HUDEP-2 (cell line): Measurements from ENCODE around the gene DEPDC1B.
A peak's percentile ranks its signal among the peaks of the same experiment; 100 is the strongest.
"Not testable (repeated sequence)": the region's sequence is repeated elsewhere in the genome, so short reads cannot be mapped to it uniquely, and the experiment has no call there.

ENCODE experiments used
- DNase-seq, 76 experiments: peaks; one replicate each; lab custom pipeline; 2025; ENCODE audit not compliant: unreplicated experiment in 76 of 76; lab: John Stamatoyannopoulos, UW

DEPDC1B gene

DNA sequence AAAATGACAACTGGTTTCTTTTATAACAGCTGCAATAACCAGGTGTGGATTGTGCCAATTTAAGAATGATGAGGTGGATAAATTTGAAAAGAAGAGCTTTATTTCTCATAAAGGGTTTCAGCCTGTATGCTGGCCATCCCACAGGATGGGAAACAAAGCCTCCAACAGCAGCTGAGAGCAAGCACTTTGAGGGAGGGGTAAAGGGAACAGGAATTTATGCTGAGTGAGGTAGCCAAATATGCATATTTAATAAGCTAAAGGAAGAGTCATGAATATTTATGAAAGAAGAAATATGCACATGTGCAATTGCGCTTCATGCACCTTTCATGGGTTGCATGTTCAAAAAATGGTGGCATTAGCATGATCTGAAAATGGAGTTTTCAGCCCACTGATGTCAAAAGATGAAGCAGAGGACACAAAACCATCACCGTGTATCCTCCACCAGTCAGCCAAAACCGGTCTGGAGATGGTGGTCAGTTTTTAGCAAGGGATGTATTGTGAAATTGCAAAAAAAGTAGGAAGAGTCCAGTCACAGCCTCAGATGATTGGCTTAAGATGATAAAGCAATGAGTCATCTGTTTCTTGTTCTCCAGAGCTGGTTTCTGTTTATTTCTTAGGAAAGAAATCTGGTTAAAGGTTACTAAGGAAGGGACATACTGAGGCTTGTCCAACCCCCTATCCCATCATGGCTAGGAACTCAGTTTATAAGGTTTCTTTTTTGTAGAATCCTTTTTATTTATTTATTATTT is 47.9 kb downstream of the DEPDC1B start:
- no peak for DNase-seq

DNA sequence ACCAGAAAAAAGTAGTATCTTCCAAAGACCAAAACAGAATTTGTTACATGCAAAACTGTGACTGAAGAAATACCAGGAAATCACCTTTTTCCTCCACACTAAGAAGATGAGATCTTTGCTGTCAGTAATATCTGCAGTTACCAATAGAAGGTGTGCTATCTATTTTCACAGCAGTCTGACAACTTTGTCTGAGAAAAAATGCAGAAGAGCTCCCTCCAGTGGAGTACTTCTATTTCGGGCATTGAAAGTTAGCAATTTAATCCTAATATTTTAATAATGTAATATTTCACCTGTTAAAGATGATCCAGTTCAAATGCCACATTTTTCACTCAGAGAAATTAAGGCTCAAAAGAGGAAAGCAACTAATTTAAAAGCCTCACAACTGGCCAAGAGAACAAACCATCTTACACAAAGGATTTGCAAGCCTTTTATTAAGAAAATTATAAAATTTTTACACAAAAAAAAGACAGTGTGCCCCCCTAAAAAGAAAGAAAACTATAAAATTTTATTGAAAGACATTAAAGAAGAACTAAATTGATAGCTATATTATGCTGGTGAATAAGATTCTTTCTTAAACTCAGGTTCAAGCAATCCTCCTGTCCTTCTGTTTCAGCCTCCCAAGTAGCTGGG is 50.6 kb downstream of the DEPDC1B start:
- peak in 26 of 76 experiments; percentile 1 to 59 (median 24) for DNase-seq

DNA sequence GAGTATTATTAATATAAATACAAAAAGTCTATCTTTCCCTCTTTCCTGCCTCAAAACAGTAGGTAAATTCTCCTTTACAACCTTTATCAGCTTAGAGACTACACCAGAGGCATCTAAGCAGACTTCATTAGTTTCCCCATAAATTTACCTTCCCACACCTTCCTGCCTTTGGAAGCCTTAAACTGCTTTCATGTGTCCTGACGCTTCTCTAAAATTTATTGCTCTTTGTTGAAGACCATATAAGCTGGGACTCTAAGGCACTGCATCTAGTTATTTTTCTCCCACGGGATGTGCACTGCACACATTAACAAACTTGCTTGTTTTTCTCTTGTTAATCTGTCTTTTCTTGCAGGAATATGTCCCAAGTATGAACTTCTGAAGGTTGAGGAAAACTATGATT is 51.8 kb downstream of the DEPDC1B start:
- DNase-seq = no peak

DNA sequence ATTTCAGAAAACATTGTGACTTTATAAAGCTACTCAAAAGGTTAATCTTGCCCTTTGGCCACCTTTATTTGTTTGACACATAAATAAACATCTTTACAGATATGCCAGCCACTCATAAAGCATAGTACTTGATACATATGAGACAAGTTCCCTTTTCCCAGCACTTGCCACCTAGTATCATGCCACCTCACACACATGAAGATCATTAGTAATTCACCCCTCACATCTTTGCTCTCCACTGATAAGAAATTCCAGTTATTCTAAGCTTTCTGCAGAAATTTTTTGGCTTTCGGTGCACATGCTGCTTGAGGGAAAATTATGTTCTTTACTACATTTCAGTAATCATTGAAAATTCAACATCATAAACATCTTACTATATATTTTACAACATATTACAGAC is 59.1 kb downstream of the DEPDC1B start:
- DNase-seq = peak in 7 of 76 experiments; percentile 1 to 25 (median 5)

DNA sequence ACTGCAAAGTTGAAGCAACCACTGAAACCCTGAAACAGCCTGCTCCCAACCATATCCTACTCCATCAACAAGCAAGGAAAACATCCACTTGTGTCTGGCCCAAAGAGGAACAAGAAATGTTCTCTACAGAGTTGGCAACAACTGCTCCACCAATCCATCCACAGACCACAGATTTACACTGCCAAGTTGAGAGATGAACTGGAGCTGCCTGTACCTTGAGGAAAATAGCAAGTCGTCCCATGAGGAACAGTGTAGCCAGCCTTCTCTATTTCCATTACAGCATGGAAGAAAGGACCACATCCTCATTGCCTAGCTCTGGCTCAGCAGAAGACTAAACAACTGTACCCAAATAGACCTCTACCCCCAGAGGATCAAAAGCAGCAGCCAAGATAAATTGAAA is 60.4 kb downstream of the DEPDC1B start:
- DNase-seq = no peak

DNA sequence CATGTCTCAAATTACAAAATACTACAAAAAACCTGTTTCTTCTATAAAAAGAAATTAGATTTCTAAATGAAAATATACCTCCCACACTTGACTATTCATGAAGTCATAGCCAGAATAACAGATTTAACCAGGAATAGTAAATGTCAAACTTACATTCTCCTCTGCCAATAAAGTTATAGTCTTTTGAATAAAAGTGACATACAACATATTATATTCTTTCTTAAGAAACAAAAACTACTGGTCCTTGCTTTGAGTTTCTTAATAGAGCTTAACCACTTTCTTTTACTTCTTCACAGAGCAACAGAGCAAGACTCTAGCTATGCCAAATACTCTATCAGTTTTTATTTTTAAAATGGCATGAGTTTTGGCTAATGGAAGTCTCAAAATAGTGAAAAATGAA is 61.7 kb downstream of the DEPDC1B start:
- no peak for DNase-seq

DNA sequence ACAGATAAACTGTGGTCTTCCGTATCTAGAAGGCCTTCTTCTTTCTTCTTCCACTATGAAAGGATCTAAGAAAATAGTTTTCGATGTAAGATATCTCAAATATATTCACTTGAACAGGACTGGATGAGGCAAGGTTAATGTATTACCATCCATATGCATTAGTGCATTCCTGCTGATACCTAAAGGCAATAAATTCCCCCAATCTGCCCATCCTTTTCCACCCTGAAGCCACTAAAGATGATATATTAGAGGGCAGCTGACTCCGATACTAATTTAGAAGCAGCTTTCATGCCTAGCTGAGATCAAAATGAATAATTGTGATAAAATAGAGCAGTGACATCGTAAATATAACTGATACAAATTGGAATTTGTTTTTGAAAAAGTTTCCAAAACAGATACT is 63.3 kb downstream of the DEPDC1B start:
- no peak for DNase-seq

DNA sequence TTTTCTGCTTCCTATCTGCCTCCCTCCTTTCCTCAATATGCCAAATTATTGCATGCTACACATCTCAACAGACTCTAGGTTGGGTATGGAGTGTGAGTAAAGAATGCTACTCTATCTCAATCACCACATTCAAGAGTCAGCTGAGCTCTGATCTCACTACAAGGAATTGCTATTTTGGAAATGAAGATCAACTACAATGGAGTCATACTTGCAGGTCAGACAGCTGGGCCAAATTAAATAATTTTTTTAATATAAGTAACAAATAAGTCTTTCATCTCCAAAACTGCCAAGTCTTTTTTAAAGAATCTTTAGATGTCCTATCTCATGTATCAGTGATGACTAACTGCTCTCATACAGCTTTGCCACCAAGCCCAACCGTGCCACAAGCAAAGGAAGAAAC is 64.0 kb downstream of the DEPDC1B start:
- DNase-seq = no peak

DNA sequence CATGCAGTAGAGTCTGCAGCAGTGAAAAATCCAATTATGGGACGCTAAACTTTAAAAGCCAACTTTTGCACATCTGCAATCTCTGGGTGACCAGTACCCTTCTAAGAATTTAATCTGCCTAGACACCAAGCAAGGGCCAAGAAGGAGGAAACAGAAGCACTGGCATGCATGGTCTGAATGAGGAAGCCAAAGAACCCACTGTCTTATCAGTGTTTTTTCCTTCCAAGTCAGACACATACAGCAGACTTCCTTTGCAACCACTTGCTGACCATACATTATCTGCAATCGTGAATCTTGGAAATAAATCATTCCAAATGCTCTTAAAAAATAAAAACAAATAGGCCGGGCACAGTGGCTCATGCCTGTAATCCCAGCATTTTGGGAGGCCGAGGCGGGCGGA is 65.9 kb downstream of the DEPDC1B start:
- DNase-seq = no peak

DNA sequence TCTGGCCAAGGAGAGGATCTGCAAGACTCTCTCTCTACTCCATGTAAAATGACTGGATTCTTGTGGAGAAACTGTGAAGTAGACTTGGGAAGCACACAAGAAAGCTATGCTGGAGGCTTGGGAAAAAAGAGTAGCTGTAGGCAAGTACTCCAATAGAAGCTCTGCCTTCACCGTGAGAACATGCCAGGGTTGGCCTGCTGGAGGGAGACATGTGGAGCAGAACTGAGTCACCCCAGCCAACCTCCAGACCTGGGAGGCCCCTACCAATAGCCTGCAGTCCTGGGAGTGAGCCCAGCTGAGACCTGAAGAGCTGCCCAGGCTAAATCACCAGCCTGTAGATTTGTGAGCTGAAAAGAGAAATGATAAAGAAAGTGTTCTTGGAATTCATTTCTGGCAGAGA is 66.6 kb downstream of the DEPDC1B start:
- DNase-seq = no peak

DNA sequence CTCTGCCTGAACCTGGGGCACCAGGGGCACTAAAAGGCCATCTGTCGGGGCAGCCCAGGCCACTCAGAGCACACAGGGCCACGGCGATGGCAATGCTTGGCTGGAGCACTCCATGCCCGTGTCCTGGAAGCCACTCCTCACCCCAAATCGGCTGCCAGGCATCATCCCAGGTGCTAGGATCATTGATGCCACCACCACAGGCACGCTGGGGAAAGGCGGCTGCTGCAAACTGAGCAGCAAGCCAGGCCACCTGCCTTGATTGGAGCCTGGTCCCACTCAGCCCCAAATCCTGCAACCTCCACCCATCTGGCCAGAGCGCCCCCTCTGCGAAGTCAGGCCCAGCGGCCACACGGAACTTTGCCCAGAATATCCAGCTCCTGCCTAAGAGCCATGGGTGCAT is 67.8 kb downstream of the DEPDC1B start:
- DNase-seq = no peak

DNA sequence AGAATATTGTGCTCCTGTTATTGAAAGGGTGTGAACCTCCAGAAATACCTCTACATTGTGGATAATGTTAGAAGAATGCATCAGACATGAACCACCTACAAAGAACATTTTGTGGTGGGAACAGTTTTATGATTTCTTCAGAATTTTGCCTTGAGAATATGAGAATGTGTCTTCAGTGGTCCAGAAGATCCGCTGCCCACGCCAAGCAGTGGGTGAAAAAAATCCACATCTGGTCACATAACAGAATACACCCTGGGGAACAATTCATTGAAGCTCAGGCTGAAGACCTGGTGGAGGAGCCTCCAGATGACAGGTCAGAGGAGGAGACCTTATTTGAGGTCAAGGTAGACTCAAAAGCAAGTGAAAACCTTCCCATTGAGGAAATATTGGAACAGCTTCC is 69.1 kb downstream of the DEPDC1B start:
- DNase-seq = no peak

DNA sequence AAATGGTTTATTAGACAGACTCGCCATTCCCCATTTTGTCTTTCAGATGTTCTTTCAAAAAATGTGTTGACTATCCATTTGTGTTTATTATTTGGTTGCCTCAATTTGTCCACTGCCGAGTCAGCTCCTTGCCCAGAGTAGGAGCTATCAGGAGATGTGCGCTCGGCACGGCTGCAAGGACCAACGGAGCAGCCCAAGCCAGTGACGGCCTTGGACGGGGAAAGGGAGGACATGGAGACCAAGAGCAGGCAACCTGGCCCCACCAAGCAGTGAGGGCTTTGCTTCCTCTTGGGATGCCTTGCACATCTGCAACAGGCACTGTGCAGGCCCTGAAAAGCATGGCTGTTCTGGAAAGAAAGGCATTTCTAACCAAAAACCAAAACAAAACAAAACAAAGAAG is 69.8 kb downstream of the DEPDC1B start:
- DNase-seq = no peak

DNA sequence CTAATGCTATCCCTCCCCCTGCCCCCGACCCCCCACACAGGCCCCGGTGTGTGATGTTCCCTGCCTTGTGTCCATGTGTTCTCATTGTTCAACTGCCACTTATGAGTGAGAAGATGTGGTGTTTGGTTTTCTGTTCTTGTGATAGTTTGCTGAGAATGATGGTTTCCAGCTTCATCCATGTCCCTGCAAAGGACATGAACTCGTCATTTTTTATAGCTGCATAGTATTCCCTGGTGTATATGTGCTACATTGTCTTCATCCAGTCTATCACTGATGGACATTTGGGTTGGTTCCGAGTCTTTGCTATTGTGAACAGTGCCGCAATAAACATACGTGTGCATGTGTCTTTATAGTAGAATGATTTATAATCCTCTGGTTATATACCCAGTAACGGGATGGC is 75.1 kb downstream of the DEPDC1B start:
- DNase-seq = not testable (repeated sequence)

DNA sequence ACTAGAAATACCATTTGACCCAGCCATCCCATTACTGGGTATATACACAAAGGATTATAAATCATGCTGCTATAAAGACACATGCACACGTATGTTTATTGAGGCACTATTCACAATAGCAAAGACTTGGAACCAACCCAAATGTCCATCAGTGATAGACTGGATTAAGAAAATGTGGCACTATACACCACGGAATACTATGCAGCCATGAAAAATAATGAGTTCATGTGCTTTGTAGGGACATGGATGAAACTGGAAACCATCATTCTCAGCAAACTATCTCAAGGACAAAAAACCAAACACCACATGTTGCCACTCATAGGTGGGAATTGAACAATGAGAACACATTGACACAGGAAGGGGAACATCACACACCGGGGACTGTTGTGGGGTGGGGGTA is 79.2 kb downstream of the DEPDC1B start:
- not testable (repeated sequence) for DNase-seq

DNA sequence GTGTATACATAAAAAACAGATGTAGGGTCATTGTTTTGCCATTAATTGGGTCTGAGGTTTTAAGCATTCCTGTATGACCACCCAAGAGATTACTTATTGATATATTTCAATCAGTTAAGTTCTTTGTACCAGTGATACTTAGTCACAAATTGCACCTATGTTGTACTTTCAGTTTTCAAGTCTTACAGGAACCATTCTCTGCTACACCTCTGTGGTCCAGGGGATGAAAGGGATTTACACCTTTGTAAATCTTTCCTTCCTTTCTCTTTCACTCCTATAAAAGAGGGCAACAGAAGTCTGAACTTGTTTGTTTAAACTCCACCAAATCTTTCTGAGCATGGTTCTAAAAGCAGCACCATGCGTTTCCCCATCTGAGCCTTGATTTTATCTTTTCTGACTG is 86.1 kb downstream of the DEPDC1B start:
- no peak for DNase-seq

DNA sequence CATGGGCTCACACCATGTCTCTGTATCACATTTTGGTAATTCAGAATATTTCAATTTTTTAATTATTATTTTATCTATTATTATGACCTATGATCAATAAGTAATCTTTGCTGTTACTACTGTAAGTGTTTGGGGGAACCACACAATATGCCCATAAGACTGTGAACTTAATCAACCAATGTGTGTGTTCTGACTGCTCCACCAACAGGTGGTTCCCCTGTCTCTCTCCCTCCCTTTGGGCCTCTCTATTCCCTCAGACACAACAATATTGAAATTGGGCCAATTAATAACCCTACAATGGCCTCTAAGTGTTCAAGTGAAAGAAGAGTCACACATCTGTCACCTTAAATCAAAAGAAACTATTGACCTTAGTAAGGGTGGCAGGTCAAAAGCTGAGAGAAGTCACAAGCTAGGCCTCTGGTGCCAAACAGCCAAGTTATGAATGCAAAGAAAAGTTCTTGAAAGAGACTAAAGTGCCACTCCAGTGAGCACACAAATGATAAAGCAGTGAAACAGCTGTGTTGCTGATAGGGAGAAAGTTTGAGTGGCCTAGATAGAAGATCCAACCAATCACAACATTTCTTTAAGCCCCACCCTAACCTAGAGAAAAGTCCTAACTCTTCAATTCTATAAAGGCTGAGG is 88.7 kb downstream of the DEPDC1B start:
- DNase-seq = peak in 18 of 76 experiments; percentile 1 to 44 (median 10)

DNA sequence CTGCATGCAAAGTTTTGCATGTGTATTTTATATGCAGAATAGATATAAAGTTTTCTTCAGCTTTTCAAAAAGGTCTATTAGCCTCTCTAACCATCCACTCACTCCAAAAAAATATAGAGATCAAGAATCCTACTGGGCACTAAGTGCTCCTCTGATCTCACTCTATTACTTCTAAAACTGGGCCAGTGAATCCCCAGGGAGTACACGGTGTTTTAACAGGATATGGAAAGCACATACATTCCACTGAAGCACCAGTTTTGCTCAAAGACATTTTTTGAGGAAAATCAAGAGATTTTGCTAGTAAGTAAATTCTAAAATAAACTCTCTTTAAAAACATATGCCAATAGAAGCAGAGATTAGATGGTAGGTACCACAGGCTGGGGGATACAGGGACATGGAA is 95.2 kb downstream of the DEPDC1B start:
- DNase-seq = no peak

DNA sequence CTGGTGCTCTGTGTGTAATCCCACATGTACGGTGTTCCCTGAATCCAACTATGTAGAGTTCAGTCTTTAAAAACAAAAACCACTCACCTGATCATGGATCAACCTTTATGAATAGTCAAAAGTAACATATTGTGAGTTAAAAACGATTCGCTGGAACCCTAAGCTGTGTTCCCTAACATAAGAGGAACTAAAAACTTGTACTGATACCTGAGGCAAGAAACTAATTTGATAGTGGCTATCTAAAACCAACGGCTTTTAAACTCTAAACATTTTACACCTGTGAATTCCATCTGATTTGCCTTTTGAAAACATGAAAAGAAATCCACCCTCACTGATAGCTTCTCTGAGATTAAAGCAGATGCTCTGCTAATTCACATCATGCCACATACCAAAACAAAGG is 101.5 kb downstream of the DEPDC1B start:
- DNase-seq = no peak

DNA sequence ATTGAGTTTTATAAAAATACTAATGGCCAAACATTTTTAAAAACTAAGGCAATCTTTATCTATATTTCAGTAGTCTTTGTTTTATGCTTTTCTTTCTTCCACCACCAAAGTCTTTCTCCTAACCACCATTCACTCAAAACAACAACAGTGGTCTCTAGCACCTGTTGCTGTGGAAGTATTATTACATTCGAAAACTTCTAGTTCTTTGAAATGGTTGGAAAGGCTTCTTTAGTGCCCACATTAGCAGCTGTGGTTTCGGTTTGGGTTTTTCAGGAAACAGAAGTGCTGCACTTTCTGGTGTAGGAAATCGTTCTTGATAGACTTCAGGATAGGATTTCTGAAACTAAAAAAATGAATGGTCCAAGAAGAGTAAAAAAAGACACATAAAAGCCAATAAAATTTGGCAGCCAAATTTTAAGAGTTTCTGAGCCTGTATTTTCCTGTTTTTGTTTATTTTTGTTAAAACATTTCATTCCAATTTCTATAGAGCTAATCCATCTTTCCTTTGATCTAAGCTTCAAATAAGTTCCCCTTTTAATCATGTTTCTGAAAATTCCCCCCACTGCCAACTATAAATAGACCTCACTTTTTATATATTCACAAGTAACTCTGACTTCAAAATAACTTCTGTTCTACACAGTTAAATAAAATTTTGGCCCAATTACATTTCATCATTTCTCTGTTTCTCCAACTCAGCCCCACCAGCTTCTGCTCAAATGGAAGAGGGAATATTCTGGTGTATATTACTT is 102.2 kb downstream of the DEPDC1B start:
- no peak for DNase-seq

DNA sequence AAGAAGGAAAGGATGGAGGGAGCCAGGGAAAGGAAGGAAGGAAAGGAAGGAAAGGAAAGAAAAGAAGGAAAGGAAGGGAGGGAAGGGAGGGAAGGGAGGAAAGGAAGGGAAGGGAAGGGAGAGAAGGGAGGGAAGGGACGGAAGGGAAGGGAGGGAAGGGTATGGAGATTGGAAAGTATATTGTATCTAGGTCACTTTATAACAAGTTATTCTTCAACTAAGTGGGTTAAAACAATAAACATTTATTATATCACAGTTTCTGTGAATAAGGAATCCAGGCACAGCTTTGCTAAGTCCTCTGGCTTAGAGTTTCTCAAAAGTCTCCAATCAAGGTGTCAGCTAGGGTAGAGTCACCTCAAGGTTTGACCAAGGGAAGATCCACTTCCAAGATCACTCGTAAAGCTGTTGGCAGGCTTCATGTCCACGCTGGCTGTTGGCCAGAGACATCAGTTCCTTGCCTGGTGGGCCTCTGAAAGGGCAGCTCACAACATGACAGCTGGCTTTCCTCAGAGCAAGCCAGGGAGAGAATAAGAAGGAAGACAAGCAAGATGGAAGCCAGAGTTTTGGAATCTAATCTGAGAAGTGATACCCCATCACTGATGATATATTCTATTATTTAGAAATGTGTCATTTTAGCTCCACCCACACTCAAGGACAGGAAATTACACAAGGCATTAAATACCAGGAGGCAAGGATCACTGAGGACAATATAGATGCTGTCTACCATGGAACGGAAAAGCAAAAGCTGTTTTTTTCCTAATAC is 105.1 kb downstream of the DEPDC1B start:
- DNase-seq = no peak
